GM12874 (cell line): ENCODE data around the gene AIG1.

ENCODE experiments used
- CTCF ChIP-seq: IDR thresholded peaks from 2 replicates; pipeline ENCODE4 v1.5.1; 2011; ENCODE audit warnings: low read depth, mild to moderate bottlenecking, control low read depth, low read length, moderate library complexity; ENCODE audit not compliant: insufficient read depth

AIG1 gene

GRCh38 chr6:143135797-143136561 is 75.3 kb downstream of the AIG1 start:
- TF ChIP-seq CTCF, result no peak

- TF ChIP-seq CTCF, result no peak
Observed at GRCh38 chr6:143136647-143137046, 76.0 kb downstream of the AIG1 start.

GRCh38 chr6:143139239-143139784 is 78.6 kb downstream of the AIG1 start:
- TF ChIP-seq CTCF, result no peak

GRCh38 chr6:143140767-143141166 is 80.1 kb downstream of the AIG1 start:
- no peak for TF ChIP-seq CTCF

GRCh38 chr6:143141442-143141841 is 80.8 kb downstream of the AIG1 start:
- no peak for TF ChIP-seq CTCF

- TF ChIP-seq CTCF, result no peak
Observed at GRCh38 chr6:143146186-143146851, 85.6 kb downstream of the AIG1 start.

- no peak for TF ChIP-seq CTCF
Observed at GRCh38 chr6:143149771-143150170, 89.1 kb downstream of the AIG1 start.
